Right cardiac atrium (tissue), 5 donors: ENCODE measurements around the gene POLD1. TPM values are rescaled to one million over a fixed set of nuclear protein-coding genes. Genes with fewer than 3 reads are reported as not detected.
A peak's percentile ranks its signal among the peaks of the same experiment; 100 is the strongest.

Experiments used
- ATAC-seq, 2 donors: fragments of 200-7000 bp; cut with Tn5 transposase; one replicate each; pipeline versions ENCODE4 v1.8.0 to v1.9.1; 2020; ENCODE audit warnings: moderate library complexity in 2 of 2, mild to moderate bottlenecking in 1 of 2
- DNase-seq, 3 donors: peaks; one replicate each; pipeline ENCODE4 v3.0.0-alpha.2; 2020
- H3K27ac ChIP-seq: one replicate; pipeline ENCODE4 v1.5.1; 2013; ENCODE audit warnings: mild to moderate bottlenecking, low read length, control low read depth, moderate library complexity
- H3K27me3 ChIP-seq: one replicate; pipeline ENCODE4 v1.6.1; 2013; ENCODE audit not compliant: control insufficient read depth, insufficient read depth
- H3K4me1 ChIP-seq: one replicate; pipeline ENCODE4 v1.6.1; 2013; ENCODE audit warnings: low read length; ENCODE audit not compliant: control insufficient read depth, insufficient read depth
- H3K4me3 ChIP-seq: one replicate; pipeline ENCODE4 v1.5.1; 2013; ENCODE audit warnings: low read length, control low read depth
- H3K9me3 ChIP-seq: one replicate; pipeline ENCODE4 v1.6.1; 2013; ENCODE audit warnings: low read length; ENCODE audit not compliant: control insufficient read depth
- WGBS: extraction: QIAGEN DNeasy Blood & Tissue Kit; methylation state at CpG from one replicate; pipeline ENCODE4 v1.1.7; 2013; 5-methylcytosine and 5-hydroxymethylcytosine counted together
- intact Hi-C, 4 donors: fragments of 100-400 bp; cut with DNase I; formaldehyde crosslinking; loops; one replicate each; pipeline versions ENCODE4 v1.11.0 to v1.14.0; 2022 to 2023
- polyA plus RNA-seq: library from polyadenylated mRNA; stranded (reverse); fragments of 200-250 nt; gene quantifications from one replicate; pipeline ENCODE4 v1.2.3, GENCODE V29; 2013
- total RNA-seq, 4 donors: library from RNA; stranded (reverse); fragmentation: NEBNext Ultra II Directional; extraction: Animal tissue kit (Norgen Biotek cat#: 25700); gene quantifications; one replicate each; pipeline ENCODE4 v1.2.1, GENCODE V29; 2021
- donor health status: healthy with polysubstance abuse.
- donor health status: DM: no; HTN: yes; CAD: no.
- donor health status: DM: no; HTN: no; CAD: no.
- donor health status: DM: no; HTN: yes; CAD: no; lungs with severe emphysema.
- donor health status: DM: yes; HTN: yes; CAD: no.

The POLD1 gene
- total and polyA plus RNA-seq, 5 donors: 8.7 to 12.5 (median 11.2) TPM

GRCh38 chr19:50398675-50399367 is 14.7 kb downstream of the POLD1 start:
- DNase-seq (no peak), ATAC-seq (no peak)
- Histone ChIP-seq H3K4me1 (no peaks in the 10 kb centered on the region), H3K4me3 (no peak overlapping the region), H3K9me3 (no peaks in the 10 kb centered on the region), H3K27ac (no peak overlapping the region), H3K27me3 (no peaks in the 10 kb centered on the region)
- WGBS: 90% methylated on average over 13 of the region's 13 CpGs
- intact Hi-C loops: no loop called here

DNA sequence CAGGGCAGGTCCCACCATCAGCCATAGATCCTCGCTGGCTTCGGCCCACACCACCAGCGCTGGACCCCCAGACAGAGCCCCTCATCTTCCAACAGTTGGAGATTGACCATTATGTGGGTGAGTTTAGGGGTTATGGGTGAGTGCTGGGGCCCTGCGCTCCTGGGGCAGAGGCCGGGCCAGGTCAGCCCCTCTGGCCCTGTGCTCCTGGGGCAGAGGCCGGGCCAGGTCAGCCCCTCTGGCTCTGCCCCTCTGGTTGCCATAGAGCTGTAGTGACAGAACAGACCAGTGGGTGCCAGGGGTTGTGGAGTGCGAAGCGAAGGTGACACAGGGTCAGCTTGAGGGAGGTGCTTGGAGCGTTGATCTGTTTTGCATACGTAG is 15.2 kb downstream of the POLD1 start:
- Histone ChIP-seq H3K9me3 (no peaks in the 10 kb centered on the region), H3K4me1 (no peaks in the 10 kb centered on the region), H3K27ac (no peak overlapping the region), H3K4me3 (no peak overlapping the region), H3K27me3 (no peaks in the 10 kb centered on the region)
- 98% methylated on average over 10 of the region's 10 CpGs for WGBS
- no peak for ATAC-seq
- intact Hi-C loops: no loop called here
- no peak for DNase-seq

DNA sequence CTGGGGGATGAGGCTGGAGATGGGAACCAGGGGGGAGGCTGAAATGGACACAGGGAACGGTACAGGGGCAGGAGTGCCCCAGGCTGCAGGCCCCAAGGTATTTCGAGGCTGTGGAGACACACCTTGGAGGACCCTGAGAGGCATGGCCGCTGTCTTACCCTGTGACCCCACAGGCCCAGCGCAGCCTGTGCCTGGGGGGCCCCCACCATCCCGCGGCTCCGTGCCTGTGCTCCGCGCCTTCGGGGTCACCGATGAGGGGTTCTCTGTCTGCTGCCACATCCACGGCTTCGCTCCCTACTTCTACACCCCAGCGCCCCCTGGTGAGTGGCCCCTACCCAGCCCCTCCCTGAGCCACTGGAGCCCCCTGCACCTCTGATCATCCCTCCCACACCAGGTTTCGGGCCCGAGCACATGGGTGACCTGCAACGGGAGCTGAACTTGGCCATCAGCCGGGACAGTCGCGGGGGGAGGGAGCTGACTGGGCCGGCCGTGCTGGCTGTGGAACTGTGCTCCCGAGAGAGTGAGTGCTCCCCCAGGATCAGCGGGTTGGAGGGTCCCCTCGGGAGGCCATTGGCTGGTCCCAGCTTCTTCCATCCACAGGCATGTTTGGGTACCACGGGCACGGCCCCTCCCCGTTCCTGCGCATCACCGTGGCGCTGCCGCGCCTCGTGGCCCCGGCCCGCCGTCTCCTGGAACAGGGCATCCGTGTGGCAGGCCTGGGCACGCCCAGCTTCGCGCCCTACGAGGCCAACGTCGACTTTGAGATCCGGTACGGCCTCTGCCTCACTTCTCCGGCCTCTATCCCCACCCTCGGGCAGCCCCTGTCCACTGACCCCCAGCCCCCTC is 17.7 kb downstream of the POLD1 start:
- Histone ChIP-seq H3K9me3 (no peaks in the 10 kb centered on the region), H3K4me3 (no peak overlapping the region), H3K27ac (no peak overlapping the region), H3K4me1 (no peaks in the 10 kb centered on the region), H3K27me3 (no peaks in the 10 kb centered on the region)
- intact Hi-C loops: no loop called here
- peak in 1 of 2 donors; percentile 38 for ATAC-seq
- no peak for DNase-seq
- WGBS: 92% methylated on average over 48 of the region's 48 CpGs

DNA sequence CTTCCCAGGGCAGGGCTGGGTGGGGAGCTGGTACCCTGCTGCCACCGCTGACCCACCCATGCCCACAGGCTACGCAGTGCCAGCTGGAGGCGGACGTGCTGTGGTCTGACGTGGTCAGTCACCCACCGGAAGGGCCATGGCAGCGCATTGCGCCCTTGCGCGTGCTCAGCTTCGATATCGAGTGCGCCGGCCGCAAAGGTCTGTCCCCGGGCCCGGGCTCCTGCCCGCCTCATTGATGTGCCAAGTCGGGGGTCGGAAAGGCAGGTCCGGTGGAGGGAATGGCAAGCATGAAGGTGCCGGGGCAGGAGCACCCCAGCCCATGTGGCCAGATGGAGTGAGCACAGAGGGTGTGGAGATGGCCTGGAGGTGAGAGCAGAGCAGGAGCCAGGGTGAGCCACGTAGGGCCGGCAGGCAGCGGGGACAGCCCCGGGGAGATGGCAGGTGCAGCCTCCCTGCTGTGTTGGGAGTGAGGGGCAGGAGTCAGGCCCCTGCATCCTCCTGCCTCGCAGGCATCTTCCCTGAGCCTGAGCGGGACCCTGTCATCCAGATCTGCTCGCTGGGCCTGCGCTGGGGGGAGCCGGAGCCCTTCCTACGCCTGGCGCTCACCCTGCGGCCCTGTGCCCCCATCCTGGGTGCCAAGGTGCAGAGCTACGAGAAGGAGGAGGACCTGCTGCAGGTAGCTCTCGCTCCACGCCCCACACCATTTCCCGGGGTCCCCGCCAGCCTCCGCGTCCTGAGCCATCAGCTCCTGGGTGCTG is 18.6 kb downstream of the POLD1 start:
- intact Hi-C loops: no loop called here
- Histone ChIP-seq H3K9me3 (no peaks in the 10 kb centered on the region), H3K4me3 (no peak overlapping the region), H3K27me3 (no peaks in the 10 kb centered on the region), H3K27ac (no peak overlapping the region), H3K4me1 (no peaks in the 10 kb centered on the region)
- DNase-seq: no peak
- peak in 1 of 2 donors; percentile 12 for ATAC-seq
- WGBS: 94% methylated on average over 41 of the region's 41 CpGs

DNA sequence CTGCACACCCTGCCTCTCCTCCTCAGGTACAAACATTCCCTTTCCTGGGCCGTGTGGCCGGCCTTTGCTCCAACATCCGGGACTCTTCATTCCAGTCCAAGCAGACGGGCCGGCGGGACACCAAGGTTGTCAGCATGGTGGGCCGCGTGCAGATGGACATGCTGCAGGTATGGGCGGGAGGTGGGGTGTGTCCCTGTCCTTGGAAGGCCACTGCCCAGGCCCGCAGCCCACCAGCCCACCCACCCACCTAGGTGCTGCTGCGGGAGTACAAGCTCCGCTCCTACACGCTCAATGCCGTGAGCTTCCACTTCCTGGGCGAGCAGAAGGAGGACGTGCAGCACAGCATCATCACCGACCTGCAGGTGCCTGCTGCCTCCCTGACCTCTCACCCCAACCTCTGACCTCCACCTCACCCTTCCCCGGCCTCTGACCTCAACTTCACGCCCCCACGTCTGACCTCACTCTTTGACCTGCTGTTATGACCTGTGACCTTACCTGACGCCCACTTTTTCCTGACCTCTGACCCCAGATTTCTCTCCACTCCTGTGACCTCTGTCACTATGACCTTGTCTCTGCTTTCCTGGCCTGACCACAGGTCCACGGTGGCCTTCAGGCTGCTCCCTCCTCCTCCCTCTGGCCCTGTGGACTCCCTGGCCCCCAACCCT is 22.1 kb downstream of the POLD1 start:
- Histone ChIP-seq H3K27me3 (no peaks in the 10 kb centered on the region), H3K27ac (no peak overlapping the region), H3K4me1 (no peaks in the 10 kb centered on the region), H3K4me3 (no peak overlapping the region), H3K9me3 (no peaks in the 10 kb centered on the region)
- 90% methylated on average over 22 of the region's 22 CpGs for WGBS
- ATAC-seq: no peak
- DNase-seq: no peak
- intact Hi-C loops: no loop called here

- Histone ChIP-seq H3K4me3 (no peak overlapping the region), H3K9me3 (no peaks in the 10 kb centered on the region), H3K27ac (no peak overlapping the region), H3K4me1 (no peaks in the 10 kb centered on the region), H3K27me3 (no peaks in the 10 kb centered on the region)
- no peak for ATAC-seq
- intact Hi-C loops: no loop called here
- WGBS: 96% methylated on average over 19 of the region's 19 CpGs
- no peak for DNase-seq
Measured at GRCh38 chr19:50406829-50407228, 22.7 kb downstream of the POLD1 start.

- ATAC-seq (no peak), DNase-seq (no peak)
- intact Hi-C loops: no loop called here
- Histone ChIP-seq H3K27ac (no peak overlapping the region), H3K9me3 (no peaks in the 10 kb centered on the region), H3K4me1 (no peaks in the 10 kb centered on the region), H3K27me3 (no peaks in the 10 kb centered on the region), H3K4me3 (no peak overlapping the region)
- WGBS: 94% methylated on average over 17 of the region's 17 CpGs
Measured at GRCh38 chr19:50409347-50409746, 25.2 kb downstream of the POLD1 start.

DNA sequence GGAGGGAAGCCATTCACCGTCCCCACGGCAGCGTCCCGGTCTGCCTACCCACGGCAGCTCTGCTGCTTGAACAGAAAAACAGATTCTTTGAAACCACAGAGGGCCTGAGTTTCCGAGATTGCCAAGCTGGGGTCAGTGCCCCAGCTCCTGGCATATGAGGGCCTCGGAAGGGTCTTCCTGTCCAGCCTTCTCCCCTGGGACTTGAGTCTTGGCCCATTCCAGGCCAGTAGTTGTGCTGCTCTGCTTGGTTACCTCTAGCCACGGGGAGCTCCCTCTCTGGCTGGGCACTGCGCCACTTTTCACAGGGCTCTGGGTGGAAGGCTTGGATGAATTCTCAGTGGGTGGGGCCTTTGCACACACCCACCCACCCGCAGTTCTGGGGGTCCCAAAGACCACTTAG is 26.0 kb downstream of the POLD1 start:
- ATAC-seq: no peak
- H3K9me3 ChIP-seq: no peaks in the 10 kb centered on the region
- 88% methylated on average over 10 of the region's 10 CpGs for WGBS
- H3K27me3 ChIP-seq: no peaks in the 10 kb centered on the region
- DNase-seq: no peak
- H3K4me1 ChIP-seq: no peaks in the 10 kb centered on the region
- intact Hi-C loops: loop anchor here in 2 of 4 donors (5.0 kb wide), 2 partner anchors 43 to 48 kb away; partner anchors contain the start of gene NAPSA (in 1 of the 2)
- no peak overlapping the region for H3K4me3 ChIP-seq
- H3K27ac ChIP-seq: no peak overlapping the region

GRCh38 chr19:50412419-50412818 is 28.3 kb downstream of the POLD1 start:
- ATAC-seq (no peak), DNase-seq (no peak)
- no peak overlapping the region for H3K27ac ChIP-seq
- H3K4me3 ChIP-seq: no peak overlapping the region
- no peaks in the 10 kb centered on the region for H3K9me3 ChIP-seq
- H3K4me1 ChIP-seq: no peaks in the 10 kb centered on the region
- WGBS: 97% methylated on average over 2 of the region's 2 CpGs
- intact Hi-C loops: loop anchor here in 2 of 4 donors (5.0 kb wide), 2 partner anchors 45 to 50 kb away; partner anchors contain the start of gene NAPSA (in 1 of the 2)
- H3K27me3 ChIP-seq: no peaks in the 10 kb centered on the region

GRCh38 chr19:50413096-50413495 is 28.9 kb downstream of the POLD1 start:
- Histone ChIP-seq H3K27ac (no peak overlapping the region), H3K4me1 (no peaks in the 10 kb centered on the region), H3K27me3 (no peaks in the 10 kb centered on the region), H3K4me3 (no peak overlapping the region), H3K9me3 (no peaks in the 10 kb centered on the region)
- ATAC-seq: no peak
- intact Hi-C loops: loop anchor here in 2 of 4 donors (5.0 kb wide), 2 partner anchors 46 to 51 kb away; partner anchors contain the start of gene NAPSA (in 1 of the 2)
- 95% methylated on average over 13 of the region's 13 CpGs for WGBS
- DNase-seq: no peak
